ENCODE measurements around the gene C22orf31. TPM values are rescaled to one million over a fixed set of nuclear protein-coding genes. Genes with fewer than 3 reads are reported as not detected.
"Not testable (repeated sequence)": the region's sequence is repeated elsewhere in the genome, so short reads cannot be mapped to it uniquely, and the experiment has no call there.

The C22orf31 gene
- total RNA-seq, 1 experiment from 2014 or later = not detected

DNA sequence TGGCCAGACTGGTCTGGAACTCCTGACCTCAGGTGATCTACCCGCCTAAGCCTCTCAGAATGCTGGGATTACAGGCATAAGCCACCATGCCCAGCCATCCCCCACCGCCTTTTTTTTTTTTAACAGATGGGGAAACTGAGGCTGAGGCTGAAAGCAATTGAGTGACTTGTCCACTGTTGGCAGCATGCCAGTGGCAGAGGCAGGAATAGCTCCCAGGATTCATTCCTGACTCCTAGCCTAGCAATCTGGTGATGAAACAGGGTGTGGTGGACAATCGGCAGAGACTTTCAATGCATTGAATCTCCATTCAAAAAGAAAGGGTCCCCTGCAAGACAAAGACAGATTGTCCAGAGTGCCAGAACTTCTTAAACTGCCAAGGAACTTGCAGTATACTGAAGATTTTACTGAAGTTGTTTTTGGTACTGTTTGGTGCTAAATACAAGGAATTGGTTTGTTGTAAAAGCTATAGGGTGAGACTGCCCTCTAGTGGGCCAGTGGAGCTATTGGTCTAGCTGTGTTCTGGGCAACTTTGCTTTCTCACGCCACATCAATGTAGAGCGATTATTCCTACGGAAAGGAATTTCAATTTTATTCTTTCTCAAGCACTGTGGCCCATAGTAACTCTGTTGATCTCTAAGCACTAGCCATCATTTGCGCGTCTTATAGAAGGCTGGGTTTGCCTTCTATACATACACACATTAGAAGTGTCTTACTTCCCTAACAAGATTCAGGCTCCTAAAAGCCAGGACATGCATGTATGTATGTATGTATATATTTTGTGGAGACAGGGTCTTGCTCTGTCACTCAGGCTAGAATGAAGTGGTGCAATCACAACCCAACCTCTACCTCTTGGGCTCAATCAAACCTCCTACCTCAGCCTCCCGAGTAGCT is 21.0 kb downstream of the C22orf31 start:
- Mint-ChIP-seq H3K27me3 (ENCODE audit: low read depth) (no peaks in the 10 kb centered on the region), H3K27ac (peak overlapping the region in 2 of 3 experiments; percentile 44 to 83; a peak in 2 of 7 replicates), H3K36me3 (ENCODE audit: insufficient read depth in 1 of 3, low read depth in 3 of 3) (peaks cover 4 to 29% (median 23%) of the 10 kb centered on the region in 3 experiments; a peak in 6 of 7 replicates), H3K9me3 (no peaks in the 10 kb centered on the region), H3K4me1 (peaks cover 7 to 16% of the 10 kb centered on the region in 2 experiments; a peak in 3 of 4 replicates), H3K4me3 (no peak overlapping the region)
- Histone ChIP-seq H2BK12ac (ENCODE audit: insufficient read length, low read depth, low read length) (no peak overlapping the region), H4K91ac (ENCODE audit: insufficient read length, low read depth, low read length) (no peak overlapping the region), H3K4ac (ENCODE audit: low read depth, low read length) (no peak overlapping the region), H2AK5ac (ENCODE audit: insufficient read length, low read length) (no peak overlapping the region), H3K9ac (ENCODE audit: extremely low read depth, insufficient read length, low read length) (no peak overlapping the region), H3K27ac (ENCODE audit: insufficient read length, low read depth, low read length) (no peak overlapping the region), H3K23me2 (ENCODE audit: insufficient read length, low read depth, low read length, poor library complexity, severe bottlenecking) (no peaks in the 10 kb centered on the region), H3K79me1 (ENCODE audit: insufficient read depth, low read depth, low read length, poor library complexity, severe bottlenecking) (no peaks in the 10 kb centered on the region), H2BK15ac (ENCODE audit: low read depth, low read length) (no peak overlapping the region), H2BK120ac (ENCODE audit: low read depth, low read length, poor library complexity, severe bottlenecking) (no peak overlapping the region), H3T11ph (ENCODE audit: low read length) (no peak overlapping the region), H3K27me3 (ENCODE audit: insufficient read depth, low read length) (no peaks in the 10 kb centered on the region), H3K4me1 (ENCODE audit: insufficient read depth, low read length) (no peaks in the 10 kb centered on the region), H3K23ac (ENCODE audit: insufficient read length, low read depth, low read length) (no peak overlapping the region), H3K4me2 (ENCODE audit: insufficient read depth, insufficient read length, low read length) (no peak overlapping the region), H2AFZ (ENCODE audit: low read length) (no peak overlapping the region), H4K8ac (replicated peaks; ENCODE audit: insufficient read length, low read depth, low read length) (no peak overlapping the region), H3K14ac (ENCODE audit: insufficient read depth, low read length) (no peak overlapping the region), H2BK20ac (ENCODE audit: low read depth, low read length, poor library complexity, severe bottlenecking) (no peak overlapping the region), H4K5ac (ENCODE audit: insufficient read length, low read depth, low read length) (no peak overlapping the region), H3K18ac (ENCODE audit: insufficient read length, low read depth, low read length) (no peak overlapping the region), H3K79me2 (ENCODE audit: insufficient read depth, low read length) (no peaks in the 10 kb centered on the region), H3K56ac (ENCODE audit: insufficient read length, low read depth, low read length) (no peak overlapping the region), H2BK5ac (ENCODE audit: insufficient read length, low read length) (no peak overlapping the region), H4K20me1 (ENCODE audit: control insufficient read depth, insufficient read depth, insufficient read length) (no peaks in the 10 kb centered on the region), H3K9me3 (ENCODE audit: control insufficient read depth, low read depth, low read length) (no peaks in the 10 kb centered on the region)
- TF ChIP-seq, protein P1, sequence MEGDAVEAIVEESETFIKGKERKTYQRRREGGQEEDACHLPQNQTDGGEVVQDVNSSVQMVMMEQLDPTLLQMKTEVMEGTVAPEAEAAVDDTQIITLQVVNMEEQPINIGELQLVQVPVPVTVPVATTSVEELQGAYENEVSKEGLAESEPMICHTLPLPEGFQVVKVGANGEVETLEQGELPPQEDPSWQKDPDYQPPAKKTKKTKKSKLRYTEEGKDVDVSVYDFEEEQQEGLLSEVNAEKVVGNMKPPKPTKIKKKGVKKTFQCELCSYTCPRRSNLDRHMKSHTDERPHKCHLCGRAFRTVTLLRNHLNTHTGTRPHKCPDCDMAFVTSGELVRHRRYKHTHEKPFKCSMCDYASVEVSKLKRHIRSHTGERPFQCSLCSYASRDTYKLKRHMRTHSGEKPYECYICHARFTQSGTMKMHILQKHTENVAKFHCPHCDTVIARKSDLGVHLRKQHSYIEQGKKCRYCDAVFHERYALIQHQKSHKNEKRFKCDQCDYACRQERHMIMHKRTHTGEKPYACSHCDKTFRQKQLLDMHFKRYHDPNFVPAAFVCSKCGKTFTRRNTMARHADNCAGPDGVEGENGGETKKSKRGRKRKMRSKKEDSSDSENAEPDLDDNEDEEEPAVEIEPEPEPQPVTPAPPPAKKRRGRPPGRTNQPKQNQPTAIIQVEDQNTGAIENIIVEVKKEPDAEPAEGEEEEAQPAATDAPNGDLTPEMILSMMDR (conservative IDR thresholded peaks at IDR 0.05) = peak; percentile 99
- WGBS (ENCODE audit: extremely low coverage, insufficient read length, low lambda C conversion rate) = no CpG with 5 or more reads among the region's 9 CpGs
- peak; percentile 62 for DNase-seq

DNA sequence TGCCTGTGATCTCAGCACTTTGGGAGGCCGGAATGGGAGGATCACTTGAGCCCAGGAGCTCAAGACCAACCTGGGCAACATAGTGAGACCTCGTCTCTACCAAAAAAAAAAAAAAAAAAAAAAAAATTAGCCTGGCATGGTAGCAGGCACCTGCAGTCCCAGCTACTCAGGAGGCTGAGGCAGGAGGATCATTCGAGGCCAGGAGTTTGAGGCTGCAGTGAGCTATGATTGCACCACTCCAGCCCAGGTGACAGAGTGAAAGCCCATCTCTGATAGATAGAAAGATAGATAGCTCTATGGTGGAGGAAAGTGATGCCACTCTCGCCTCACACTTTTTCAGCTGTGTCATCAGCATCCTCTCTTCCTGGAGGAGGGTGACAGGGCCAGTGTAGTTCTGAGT is 21.9 kb downstream of the C22orf31 start:
- H3K4me2 ChIP-seq (ENCODE audit: insufficient read depth, insufficient read length, low read length); H2BK15ac ChIP-seq (ENCODE audit: low read depth, low read length); H3K27me3 ChIP-seq (ENCODE audit: insufficient read depth, low read length); H3K4ac ChIP-seq (ENCODE audit: low read depth, low read length); H3K9ac ChIP-seq (ENCODE audit: extremely low read depth, insufficient read length, low read length); H3K79me1 ChIP-seq (ENCODE audit: insufficient read depth, low read depth, low read length, poor library complexity, severe bottlenecking); H3K27me3 Mint-ChIP-seq (ENCODE audit: low read depth); H4K20me1 ChIP-seq (ENCODE audit: control insufficient read depth, insufficient read depth, insufficient read length); H3K79me2 ChIP-seq (ENCODE audit: insufficient read depth, low read length); H3K56ac ChIP-seq (ENCODE audit: insufficient read length, low read depth, low read length); H3K4me1 ChIP-seq (ENCODE audit: insufficient read depth, low read length); H2BK5ac ChIP-seq (ENCODE audit: insufficient read length, low read length); H3K23me2 ChIP-seq (ENCODE audit: insufficient read length, low read depth, low read length, poor library complexity, severe bottlenecking); H2AK5ac ChIP-seq (ENCODE audit: insufficient read length, low read length); H2BK20ac ChIP-seq (ENCODE audit: low read depth, low read length, poor library complexity, severe bottlenecking); H4K8ac ChIP-seq (replicated peaks; ENCODE audit: insufficient read length, low read depth, low read length); H4K5ac ChIP-seq (ENCODE audit: insufficient read length, low read depth, low read length); H2BK12ac ChIP-seq (ENCODE audit: insufficient read length, low read depth, low read length); H3K27ac ChIP-seq (ENCODE audit: insufficient read length, low read depth, low read length); H3K27ac Mint-ChIP-seq; H3K9me3 Mint-ChIP-seq; H2AFZ ChIP-seq (ENCODE audit: low read length); DNase-seq; H2BK120ac ChIP-seq (ENCODE audit: low read depth, low read length, poor library complexity, severe bottlenecking); H3K14ac ChIP-seq (ENCODE audit: insufficient read depth, low read length); H4K91ac ChIP-seq (ENCODE audit: insufficient read length, low read depth, low read length); H3T11ph ChIP-seq (ENCODE audit: low read length); H3K23ac ChIP-seq (ENCODE audit: insufficient read length, low read depth, low read length); H3K18ac ChIP-seq (ENCODE audit: insufficient read length, low read depth, low read length); H3K4me3 Mint-ChIP-seq; H3K9me3 ChIP-seq (ENCODE audit: control insufficient read depth, low read depth, low read length): not testable (repeated sequence)
- Mint-ChIP-seq H3K36me3 (ENCODE audit: insufficient read depth in 1 of 3, low read depth in 3 of 3) (peaks cover 4 to 20% (median 16%) of the 10 kb centered on the region in 3 experiments; a peak in 6 of 7 replicates), H3K4me1 (peaks cover 7 to 16% of the 10 kb centered on the region in 2 experiments; a peak in 3 of 4 replicates)
- WGBS (ENCODE audit: extremely low coverage, insufficient read length, low lambda C conversion rate) = no CpG with 5 or more reads among the region's 4 CpGs

Data from H9 (cell line).